ENCODE results near the gene RCC2. TPM values are rescaled to one million over a fixed set of nuclear protein-coding genes. Genes with fewer than 3 reads are reported as not detected.

The RCC2 gene
- total RNA-seq, 1 experiment from 2014 or later, result 107 TPM

DNA sequence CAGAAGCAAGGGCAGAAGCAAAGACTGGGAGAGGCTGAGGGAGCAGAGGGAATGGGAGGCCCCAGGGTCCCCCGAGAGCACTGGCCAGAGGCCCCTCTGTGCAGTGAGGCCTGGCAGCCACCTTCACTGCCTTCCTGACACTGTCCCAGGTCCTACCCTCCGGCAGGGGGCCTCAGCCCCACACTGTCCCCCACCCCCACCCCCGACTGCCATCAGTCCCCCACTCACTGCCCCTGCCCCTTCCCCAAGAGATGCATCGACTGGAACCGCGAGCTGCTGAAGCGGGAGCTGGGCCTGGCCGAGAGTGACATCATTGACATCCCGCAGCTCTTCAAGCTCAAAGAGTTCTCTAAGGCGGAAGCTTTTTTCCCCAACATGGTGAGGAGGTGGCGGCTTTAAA, 80.4 kb downstream of the RCC2 start:
- intact Hi-C loops (cut with micrococcal nuclease; ENCODE audit: unreplicated experiment), result no loop called here
- no peaks in the 10 kb centered on the region for H3K36me3 Mint-ChIP-seq (ENCODE audit: insufficient read depth, unreplicated experiment)
- H3K4me1 Mint-ChIP-seq (ENCODE audit: low read depth, unreplicated experiment), result no peaks in the 10 kb centered on the region
- no peaks in the 10 kb centered on the region for H3K9me3 Mint-ChIP-seq (ENCODE audit: low read depth, unreplicated experiment)
- TF ChIP-seq, protein P1, sequence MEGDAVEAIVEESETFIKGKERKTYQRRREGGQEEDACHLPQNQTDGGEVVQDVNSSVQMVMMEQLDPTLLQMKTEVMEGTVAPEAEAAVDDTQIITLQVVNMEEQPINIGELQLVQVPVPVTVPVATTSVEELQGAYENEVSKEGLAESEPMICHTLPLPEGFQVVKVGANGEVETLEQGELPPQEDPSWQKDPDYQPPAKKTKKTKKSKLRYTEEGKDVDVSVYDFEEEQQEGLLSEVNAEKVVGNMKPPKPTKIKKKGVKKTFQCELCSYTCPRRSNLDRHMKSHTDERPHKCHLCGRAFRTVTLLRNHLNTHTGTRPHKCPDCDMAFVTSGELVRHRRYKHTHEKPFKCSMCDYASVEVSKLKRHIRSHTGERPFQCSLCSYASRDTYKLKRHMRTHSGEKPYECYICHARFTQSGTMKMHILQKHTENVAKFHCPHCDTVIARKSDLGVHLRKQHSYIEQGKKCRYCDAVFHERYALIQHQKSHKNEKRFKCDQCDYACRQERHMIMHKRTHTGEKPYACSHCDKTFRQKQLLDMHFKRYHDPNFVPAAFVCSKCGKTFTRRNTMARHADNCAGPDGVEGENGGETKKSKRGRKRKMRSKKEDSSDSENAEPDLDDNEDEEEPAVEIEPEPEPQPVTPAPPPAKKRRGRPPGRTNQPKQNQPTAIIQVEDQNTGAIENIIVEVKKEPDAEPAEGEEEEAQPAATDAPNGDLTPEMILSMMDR (IDR thresholded peaks at IDR 0.05; ENCODE audit: unreplicated experiment), result no peak
- no peak for DNase-seq
- no TSS peak for BruUV-seq (replicated peaks)
- H3K27me3 Mint-ChIP-seq (ENCODE audit: unreplicated experiment), result peaks cover 33% of the 10 kb centered on the region
- CTCF ChIA-PET, result interaction anchor here (0.6 kb wide), 1 partner anchor 136 kb away, joined by 5 read pairs; no protein-coding TSS in a partner anchor
- no peak overlapping the region for H3K27ac Mint-ChIP-seq (ENCODE audit: unreplicated experiment)
- H3K4me3 Mint-ChIP-seq (ENCODE audit: low read depth, unreplicated experiment), result no peak overlapping the region

DNA sequence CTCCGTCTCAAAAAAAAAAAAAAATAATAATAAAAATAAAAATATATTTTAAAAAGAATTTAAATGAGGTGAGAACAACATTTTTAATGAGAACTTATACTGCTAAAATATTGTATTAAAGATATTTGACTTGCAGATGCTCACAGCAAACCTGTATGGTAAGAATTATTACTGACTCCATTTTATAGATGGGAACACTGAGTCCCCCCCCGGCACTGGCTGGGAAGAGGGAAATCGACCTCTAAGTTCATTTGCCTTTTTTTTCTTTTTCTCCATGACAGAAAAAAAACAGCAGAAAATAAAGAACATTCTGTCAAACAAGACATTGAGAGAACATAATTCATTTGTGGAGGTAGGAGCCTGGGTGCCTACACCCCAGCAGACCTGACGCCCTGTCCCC, 80.9 kb downstream of the RCC2 start:
- CTCF ChIA-PET, result no interaction called here

More for the DNA sequence above, 80.9 kb downstream of the RCC2 start:
- Mint-ChIP-seq H3K27me3 (ENCODE audit: unreplicated experiment) (peaks cover 31% of the 10 kb centered on the region), H3K36me3 (ENCODE audit: insufficient read depth, unreplicated experiment) (no peaks in the 10 kb centered on the region), H3K27ac (ENCODE audit: unreplicated experiment) (no peak overlapping the region), H3K4me3 (ENCODE audit: low read depth, unreplicated experiment) (no peak overlapping the region), H3K4me1 (ENCODE audit: low read depth, unreplicated experiment) (no peaks in the 10 kb centered on the region), H3K9me3 (ENCODE audit: low read depth, unreplicated experiment) (no peaks in the 10 kb centered on the region)
- no peak for DNase-seq
- TF ChIP-seq, protein P1 (IDR thresholded peaks at IDR 0.05; ENCODE audit: unreplicated experiment), result no peak
- no TSS peak for BruUV-seq (replicated peaks)
- intact Hi-C loops (cut with micrococcal nuclease; ENCODE audit: unreplicated experiment), result no loop called here

Other genes starting within 250 kb of the RCC2 start
- 2.3 and 4.5 TPM in 2 replicates for gene PADI1, start 234.5 kb downstream of the RCC2 start, total RNA-seq (2022)
- 0.21 and 0.22 TPM in 2 replicates for gene PADI3, start 190.6 kb downstream of the RCC2 start, total RNA-seq (2022)
- gene PADI4, start 131.5 kb downstream of the RCC2 start, total RNA-seq (2022), result not detected in 2 replicates
- gene PADI6, start 67.5 kb downstream of the RCC2 start, total RNA-seq (2022), result not detected in 2 replicates
- 19.6 and 20.1 TPM in 2 replicates for gene ARHGEF10L, start 100.0 kb upstream of the RCC2 start, total RNA-seq (2022)

All from Calu3 (cell line).